Epidermal melanocyte (primary cell): ENCODE data around the gene DCBLD1.
"Not testable (repeated sequence)": the region's sequence is repeated elsewhere in the genome, so short reads cannot be mapped to it uniquely, and the experiment has no call there.

Experiments
- DNase-seq: peaks from one replicate; pipeline ENCODE4 v3.0.0; 2011; ENCODE audit warnings: low spot score; ENCODE audit not compliant: insufficient read length

Gene DCBLD1

DNA sequence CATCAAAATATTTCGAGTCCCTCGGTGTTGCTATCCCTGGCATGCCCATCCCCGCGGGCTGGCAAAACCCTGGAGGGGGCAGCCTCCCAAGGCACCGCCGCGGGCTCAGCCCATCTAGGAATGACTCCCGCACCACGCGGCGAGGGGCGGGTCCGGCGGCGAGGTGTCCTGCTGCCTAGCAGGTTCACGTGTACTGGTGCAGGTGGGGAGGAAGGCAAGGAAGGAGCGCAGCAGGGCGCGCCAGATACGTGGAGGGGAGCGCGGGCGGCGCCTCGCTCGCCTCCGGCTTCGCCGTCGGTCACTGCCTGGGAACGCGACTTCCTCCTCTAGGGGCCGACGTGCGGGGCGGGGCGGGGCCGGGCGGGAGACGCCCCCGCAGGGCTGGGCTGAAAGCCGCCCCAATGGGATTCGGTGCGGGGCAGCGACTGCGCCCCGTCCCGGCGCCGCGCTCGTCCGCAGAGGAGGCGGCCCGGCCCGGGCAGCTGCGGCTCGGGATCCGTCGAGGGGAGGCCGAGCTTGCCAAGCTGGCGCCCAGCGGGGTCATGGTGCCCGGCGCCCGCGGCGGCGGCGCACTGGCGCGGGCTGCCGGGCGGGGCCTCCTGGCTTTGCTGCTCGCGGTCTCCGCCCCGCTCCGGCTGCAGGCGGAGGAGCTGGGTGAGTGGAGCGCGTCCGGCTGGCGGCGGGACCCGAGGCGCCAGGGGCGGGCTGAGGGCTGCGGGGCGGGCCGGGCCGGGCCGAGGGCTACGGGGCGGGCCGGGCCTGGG lies at the start of gene DCBLD1:
Gene DCBLD1, plus strand, starts transcription at position 435 of the 764 bp plus-strand sequence. Its CDS starts 108 bp downstream, at position 543.
- DNase-seq: peak; percentile 65

DNA sequence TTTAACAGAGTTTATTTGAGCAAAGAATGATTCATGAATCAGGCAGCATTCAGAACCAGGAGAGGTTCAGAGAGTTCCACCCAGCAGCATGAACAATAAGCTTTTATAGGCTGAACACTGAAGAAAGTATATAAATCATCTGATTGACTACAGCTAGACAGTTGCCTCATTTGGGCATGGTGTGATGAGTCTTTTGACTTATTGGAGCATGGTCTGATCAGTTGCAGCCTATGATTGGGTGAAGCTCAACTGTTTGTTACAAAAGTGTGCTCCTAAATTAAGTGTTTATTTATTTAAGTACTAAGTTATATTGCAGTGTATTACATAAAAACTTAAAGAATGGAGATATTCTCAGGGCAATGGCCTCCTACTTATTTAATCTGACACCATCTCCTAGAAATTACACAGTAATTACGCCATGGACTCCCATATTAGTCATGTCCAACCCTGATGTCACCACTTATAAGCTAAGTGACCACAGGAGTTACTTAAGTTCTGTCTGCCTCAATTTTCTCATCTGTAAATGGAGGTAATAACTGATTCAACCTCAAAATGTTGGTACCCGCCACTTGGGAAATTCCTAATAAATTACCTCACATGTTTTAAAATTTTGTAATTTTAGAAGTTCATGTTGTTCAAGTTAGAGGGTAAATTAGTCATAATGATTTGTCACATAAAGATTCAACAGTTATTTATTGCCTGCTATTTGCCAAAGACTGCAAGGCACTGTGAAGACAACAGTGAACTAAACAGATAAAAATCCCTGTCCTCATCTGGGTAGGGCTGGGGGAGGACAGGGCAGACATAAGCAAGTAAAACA lies 41.6 kb upstream of the DCBLD1 start:
- DNase-seq: no peak

- no peak for DNase-seq
Observed at GRCh38 chr6:117441824-117442264, 40.6 kb upstream of the DCBLD1 start.

- DNase-seq: not testable (repeated sequence)
Observed at GRCh38 chr6:117442313-117442712, 40.2 kb upstream of the DCBLD1 start.

DNA sequence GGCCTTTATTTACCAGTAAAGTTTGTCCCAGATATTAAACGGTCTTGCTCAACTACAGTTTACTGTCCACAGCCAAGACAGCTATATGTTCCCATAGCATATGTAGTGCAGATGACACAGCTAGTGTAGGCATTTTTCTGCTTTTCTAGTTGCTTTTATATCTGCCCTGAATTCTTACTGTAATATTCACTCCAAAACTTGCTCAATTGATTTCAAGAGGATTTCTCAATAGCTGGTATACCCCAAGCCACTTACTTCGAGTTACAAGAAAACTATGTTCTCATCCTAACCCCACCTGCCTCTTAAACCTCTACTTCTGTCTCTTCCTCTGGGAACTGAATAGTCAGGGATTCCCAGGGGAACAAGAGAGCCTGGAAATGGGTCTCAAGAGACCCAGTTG lies 37.9 kb upstream of the DCBLD1 start:
- DNase-seq: no peak

GRCh38 chr6:117446861-117447260 lies 35.6 kb upstream of the DCBLD1 start:
- no peak for DNase-seq

- DNase-seq: no peak
Observed at GRCh38 chr6:117448011-117448410, 34.5 kb upstream of the DCBLD1 start.

GRCh38 chr6:117448732-117449485 lies 33.6 kb upstream of the DCBLD1 start:
- DNase-seq: no peak

GRCh38 chr6:117449549-117450439 lies 32.7 kb upstream of the DCBLD1 start:
- no peak for DNase-seq

GRCh38 chr6:117451671-117452070 lies 30.8 kb upstream of the DCBLD1 start:
- DNase-seq: no peak

DNA sequence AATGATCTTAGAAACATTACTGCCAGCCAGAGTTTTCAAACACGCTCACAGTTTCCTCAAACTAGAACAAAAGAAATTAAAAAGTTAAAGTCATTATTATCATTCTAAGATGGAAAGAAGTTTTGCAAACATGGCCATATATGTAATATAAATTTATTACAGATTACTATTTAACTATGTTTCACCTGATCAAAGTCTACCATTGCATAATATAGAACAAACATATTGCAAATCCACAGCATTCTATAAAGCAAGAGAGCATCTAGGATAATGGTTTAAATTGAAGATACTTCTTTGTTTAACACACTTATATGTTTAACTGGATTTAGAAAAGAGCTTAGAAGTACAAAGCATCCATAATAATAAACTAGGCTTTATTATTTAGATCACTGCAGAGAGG lies 26.2 kb upstream of the DCBLD1 start:
- no peak for DNase-seq

DNA sequence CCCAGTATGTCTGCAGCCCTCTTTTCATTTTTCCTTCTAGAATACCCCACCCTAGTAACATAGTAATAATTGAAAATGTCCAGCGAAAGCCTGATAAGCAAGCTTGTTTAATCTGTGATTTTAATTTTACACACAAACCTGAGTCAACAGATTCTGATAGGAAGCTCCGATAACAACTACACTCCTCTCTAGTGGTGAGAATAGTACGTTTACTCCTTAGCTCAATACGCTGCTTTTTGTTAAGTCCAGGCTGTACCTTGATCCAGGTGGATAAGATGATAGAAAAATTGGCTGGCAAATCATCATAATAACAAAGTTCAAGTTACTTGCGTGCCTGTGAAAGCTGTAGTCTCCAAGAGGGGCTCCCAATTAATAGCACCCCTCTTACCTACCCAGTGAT lies 25.5 kb upstream of the DCBLD1 start:
- no peak for DNase-seq

DNA sequence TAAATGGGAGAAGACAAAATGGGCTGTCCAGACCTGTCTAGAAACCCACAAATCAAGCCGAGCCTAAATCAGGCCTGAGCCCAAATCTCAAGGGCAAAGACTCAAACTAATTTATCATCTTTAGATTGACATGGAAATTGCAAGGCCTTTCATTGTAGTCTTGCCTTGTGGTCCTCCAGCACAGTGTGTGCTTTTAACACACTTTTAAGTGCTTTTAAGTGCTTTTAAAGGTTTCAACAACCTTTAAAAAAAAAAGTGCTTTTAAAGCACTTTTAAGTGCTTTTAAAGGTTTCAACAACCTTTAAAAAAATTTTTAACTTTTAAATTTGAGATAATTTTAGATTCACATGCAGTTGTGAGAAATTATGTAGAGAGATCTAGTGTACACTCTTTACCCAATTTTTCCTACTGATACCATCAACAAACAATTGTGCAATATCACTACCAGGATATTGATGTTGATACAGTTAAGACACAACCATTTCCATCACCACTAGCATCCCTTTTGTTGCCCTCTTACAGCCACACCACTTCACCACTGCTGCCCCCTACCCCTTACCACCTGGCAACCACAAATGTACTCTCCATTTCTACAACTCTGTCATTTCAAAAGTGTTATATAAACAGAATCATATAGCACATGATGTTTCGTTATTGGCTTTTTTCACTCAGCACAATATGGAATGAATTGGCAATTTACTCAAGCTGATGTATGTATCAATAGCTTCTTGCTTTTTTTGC lies 23.1 kb upstream of the DCBLD1 start:
- DNase-seq: no peak

DNA sequence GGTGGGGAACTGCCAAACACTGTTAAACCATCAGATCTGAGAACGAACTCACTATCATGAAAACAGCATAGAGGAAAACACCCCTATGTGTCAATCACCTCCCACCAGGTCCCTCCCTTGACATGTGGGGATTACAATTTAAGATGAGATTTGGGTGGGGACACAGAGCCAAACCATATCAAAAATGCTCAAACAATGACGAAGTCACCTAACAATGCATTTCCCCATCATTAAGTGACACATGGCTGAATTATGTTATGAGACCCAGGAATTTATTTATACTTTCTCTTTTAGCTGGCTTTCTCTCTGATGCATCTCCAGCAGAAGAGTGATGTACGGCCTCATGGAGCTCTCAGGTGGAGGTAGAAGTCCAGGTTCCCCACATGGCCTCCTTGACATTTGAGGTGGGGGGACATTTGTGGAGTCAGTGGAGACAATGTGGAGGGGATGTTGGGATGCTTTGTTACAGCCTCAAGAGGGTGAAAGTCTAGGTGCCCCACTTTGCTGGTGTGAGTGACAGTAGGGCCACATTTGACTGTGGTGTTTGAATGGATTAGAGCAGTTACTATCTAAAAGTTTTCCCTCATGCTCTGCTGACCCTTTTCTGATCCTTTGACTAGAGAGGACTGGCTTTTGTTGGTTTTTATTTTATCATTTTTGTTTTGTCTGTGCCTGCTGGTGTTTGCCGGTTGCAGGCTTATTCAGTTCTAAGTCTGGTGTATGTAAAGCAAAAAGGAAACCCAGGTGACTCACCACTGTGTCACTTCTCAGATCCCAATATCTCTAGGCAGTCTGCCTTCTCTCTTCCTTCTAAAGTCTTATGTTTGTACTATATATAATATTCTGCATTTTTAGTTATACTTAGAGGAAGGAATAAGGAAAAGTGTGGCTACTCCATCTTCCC lies 18.5 kb upstream of the DCBLD1 start:
- DNase-seq: no peak

GRCh38 chr6:117464700-117465099 lies 17.8 kb upstream of the DCBLD1 start:
- no peak for DNase-seq

GRCh38 chr6:117465691-117466090 lies 16.8 kb upstream of the DCBLD1 start:
- DNase-seq: no peak

- DNase-seq: no peak
Observed at GRCh38 chr6:117467876-117468275, 14.6 kb upstream of the DCBLD1 start.

GRCh38 chr6:117468527-117468926 lies 13.9 kb upstream of the DCBLD1 start:
- not testable (repeated sequence) for DNase-seq

DNA sequence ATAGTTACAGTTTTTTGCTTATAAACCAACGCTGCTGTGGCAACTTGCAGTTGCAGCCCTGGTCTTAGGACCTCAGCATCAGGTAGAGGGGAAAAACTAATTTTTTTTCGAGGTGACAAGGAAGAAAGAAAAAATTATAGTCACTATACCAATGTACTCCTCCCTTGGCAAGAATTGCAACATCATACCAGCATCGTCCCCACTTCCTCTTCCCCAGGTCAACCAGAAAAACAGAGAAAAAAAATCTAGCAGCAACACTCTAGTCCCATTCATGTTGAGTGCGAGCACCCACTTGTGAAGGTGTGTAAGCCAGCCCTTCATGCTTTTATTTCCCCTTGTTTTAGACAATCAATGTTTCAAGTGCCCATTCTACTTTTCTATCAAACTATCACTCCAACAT lies 13.1 kb upstream of the DCBLD1 start:
- no peak for DNase-seq
